LHCN-M2 (cell line): ENCODE data around the gene TMEM54. TPM values are rescaled to one million over a fixed set of nuclear protein-coding genes. Genes with fewer than 3 reads are reported as not detected.

Source experiments
- DNase-seq: peaks from one replicate; pipeline ENCODE4 v3.0.0-alpha.2; 2012; ENCODE audit warnings: low read depth
- total RNA-seq: library from RNA; depleted of rRNA; stranded (reverse); fragments of >200 nt; gene quantifications from 2 replicates; pipeline ENCODE4 v1.2.3, GENCODE V29; 2014

Gene TMEM54
- total RNA-seq, 1 experiment from 2014 or later, result 60.5 TPM

DNA sequence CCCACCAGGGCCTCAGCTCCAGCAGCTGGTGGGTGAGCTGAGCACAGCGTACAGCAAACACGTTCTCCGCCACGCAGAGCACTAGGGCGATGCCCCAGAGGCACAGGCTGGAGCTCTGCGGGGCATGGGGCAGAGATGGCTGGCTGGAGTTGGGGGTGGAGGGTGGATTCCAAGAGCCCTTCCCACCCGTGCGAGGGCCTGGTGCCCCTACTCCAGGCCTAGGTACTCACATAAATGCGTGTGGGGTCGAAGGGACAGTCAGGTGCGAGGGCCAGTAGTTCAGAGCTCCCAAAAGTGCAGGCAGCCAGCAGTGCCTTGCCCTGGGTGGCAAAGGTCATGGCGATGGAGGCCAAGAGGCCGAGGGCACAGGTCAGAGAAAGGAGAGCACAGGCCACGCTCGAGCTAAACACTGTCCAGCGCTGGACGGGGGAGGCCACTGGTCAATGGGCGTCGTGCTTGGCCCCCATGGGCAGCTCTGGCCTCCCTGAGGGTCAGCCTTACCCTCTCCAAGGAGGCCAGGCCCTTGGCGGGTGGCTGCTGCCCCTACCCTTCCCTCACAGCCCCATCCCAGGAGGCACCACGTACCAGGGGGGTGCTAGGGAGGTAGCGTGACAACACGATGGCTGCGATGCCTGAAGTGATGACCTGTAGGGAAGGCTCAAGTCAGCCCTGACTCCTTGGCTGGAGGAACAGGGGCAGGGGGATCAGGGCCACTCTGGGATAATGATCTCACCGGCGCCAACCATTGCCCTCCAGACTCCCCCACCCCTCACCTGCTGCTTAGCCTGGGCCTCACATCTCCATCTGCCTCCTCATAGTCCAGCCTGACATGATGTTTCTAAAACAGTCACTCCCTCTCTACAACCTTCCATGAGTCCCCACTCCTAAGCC is 5.6 kb downstream of the TMEM54 start:
- DNase-seq, result no peak

DNA sequence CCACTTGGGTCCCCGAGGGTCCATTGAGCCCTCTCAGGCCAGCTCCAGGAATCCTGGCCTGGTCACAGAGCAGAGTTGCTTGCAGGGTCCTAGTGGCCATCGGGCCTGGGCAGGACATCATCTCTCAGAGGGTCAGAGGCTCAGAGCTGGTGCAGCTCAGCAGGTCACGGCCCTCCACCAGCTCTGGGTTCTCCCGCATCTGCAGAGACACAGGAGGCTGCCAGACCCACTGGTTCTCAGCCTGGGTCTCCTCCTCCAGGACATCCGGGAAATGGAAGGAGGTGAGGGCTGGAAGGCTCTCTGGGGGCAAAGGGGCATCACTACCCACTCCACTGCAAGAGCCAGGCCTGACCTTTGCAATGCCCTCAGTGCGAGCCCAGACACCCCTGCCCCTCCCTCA is 6.5 kb downstream of the TMEM54 start:
- DNase-seq, result no peak

DNA sequence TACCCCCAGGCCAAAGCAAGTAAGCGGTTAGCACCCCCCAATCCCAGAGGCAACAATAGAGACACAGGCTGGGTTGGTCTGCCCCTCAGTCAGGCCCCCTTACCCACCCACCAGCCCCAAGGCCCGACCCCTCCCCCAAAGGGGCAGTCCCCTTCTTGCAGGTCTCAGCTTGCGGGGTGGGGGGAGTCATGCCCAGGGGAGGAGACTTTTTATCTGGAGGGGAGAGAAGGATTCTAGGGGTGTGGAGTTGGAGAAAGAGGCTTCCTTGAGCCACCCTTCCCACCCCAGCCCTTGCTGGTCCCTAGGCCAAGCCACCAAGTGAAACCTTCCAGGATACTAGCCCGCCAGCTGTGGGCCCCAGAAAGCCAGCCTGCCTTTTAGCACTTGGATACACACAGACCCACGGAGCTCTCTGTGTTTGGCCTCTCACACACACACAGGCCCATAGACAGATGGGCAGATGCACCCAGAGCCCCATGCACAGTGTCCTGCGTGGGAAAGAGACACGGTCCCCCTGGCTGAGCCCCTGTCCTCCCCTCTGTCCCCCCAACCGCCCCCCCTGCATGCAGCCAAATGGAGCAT is 7.1 kb downstream of the TMEM54 start:
- no peak for DNase-seq

DNA sequence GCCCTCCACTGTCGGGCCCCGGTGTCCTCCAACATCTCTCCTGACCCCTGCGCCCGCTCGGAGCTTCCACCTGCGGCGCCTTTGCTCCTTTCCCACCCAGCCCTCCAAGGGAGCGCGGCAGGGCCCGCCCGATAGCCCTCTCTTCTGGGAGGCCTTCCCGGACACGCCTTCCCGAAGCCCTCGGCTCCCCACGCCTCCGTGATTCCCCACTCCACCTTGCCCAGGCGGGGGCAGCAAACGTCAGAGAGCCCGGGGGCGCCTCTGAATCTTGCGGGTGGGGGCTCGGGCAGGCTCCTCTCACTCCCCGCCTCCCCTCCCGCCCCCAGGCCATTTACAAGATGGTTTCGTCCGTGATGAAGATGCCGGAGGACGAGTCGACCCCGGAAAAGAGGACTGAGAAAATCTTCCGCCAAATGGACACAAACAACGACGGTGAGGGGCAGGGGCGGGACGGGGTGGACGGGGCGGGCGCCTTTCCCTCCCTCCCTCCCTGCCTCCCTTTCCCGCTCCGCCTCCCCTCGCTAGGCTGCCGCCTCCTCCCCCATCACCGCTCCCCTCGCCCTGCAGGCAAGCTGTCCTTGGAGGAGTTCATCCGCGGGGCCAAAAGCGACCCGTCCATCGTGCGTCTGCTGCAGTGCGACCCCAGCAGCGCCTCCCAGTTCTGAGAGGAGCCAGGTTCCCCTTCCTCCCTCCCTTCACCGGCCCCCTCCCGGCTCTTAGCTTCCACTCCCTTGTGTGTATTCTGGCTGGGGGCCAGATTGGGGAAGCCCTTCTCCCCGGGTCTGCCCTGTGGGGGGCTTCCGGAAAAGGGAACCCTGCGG is 7.8 kb downstream of the TMEM54 start:
- DNase-seq, result no peak

DNA sequence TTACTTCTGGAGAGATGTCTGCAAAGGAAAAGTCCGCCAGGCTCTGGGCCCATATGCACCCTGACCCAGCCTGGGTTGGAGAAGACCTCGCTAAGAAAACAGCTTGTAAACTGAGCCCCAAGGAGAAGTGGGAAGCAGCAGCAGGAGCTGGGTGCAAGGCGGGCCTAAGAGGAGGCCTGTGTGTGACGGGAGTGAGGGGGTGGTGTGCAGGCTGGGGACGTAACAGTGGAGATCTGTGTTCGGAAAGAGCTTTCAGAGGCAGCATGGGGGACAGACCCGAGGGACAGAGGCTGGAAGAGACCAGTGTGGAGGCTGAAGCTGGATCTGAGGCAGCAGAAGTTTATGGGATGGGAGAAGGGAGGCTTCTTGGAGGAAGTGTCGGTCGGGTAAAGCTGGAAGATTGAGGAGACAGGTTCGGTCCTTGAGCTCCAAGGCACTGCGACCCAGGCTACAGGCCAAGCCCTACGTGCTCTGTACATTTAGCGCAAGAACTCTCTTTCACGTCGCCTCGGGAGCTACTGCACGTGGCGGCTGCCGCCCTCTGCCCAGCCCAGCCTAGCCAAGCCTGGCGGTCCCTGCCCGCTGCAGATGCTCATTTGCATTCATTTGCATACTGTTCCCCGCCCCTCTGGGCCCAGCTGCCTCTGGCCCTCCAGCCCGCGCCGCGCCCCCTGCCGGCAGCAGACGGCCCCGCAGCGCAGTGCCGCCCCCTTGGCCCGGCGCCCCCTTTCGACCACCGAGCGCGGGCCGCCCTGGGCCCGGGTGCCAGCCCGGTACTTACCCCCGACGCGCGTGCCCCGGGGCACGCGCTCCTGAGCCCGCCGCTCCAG is 8.6 kb downstream of the TMEM54 start:
- no peak for DNase-seq

DNA sequence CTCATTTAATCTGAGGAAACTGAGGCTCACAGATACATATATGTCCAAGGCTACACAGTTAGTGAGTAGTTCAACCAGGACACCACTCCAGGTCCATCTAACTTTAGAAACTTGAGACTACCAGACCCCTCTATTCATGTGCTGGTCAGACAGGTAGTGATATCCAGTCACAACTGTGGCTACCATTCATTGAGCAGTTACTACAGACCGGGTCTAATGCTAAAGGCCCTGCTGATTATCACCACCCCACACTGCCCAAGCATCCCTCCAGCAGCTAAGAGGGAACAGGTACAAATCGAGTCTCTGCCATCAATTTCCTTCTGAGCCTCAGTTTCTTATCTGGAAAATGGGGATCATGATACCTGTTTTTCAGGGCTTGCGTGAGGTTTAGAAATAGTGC is 9.6 kb downstream of the TMEM54 start:
- no peak for DNase-seq

DNA sequence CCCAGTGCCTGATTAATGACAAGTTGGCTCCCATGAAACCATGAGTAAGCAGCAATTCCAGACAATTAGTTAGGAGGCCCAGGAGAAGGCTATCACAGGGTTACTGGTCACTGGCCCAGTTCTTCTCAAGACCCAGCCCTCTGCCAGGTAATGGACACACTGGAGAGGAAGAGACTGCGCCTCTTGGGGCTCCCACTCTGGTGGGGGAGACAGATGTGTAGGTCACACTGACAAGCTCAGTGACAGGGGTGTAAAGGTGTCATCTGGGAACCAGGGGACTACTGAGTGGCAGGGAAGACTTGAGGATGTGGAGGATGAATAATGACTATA is 10.0 kb downstream of the TMEM54 start:
- DNase-seq, result no peak

DNA sequence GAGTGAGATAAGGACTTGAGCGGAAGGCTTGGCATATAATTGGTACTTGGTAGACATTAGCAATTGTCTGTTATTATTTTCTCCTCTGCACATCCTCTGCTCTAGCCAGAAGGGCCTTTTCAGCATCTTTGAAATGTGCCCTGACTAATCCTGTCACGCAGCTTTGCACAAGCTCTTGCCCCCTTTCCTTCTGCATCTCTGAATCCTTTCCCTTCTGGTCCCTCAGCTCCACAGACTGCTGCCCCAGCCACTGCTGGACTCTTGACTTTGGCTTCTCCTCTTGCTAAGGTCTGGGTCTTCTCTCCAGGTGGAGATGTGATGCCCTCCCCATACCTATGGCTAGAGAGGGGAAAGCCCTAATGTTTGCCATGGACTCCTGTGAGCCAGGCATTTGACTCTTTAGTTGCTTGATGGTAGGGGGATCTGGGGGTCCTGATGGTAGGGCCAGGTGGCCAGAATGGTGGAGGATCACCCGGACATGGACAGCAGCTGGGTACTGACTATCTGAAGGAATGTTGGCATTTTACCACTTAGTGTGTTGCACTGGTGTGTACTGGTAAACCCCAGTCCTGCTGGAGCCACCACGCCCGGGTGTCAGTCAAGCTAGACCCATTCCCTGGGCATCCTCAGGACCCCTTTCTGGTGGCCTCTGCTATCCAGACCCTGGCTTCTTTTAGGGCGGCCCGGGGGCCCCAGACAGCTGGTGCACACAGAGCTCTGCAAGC is 10.5 kb downstream of the TMEM54 start:
- no peak for DNase-seq

DNA sequence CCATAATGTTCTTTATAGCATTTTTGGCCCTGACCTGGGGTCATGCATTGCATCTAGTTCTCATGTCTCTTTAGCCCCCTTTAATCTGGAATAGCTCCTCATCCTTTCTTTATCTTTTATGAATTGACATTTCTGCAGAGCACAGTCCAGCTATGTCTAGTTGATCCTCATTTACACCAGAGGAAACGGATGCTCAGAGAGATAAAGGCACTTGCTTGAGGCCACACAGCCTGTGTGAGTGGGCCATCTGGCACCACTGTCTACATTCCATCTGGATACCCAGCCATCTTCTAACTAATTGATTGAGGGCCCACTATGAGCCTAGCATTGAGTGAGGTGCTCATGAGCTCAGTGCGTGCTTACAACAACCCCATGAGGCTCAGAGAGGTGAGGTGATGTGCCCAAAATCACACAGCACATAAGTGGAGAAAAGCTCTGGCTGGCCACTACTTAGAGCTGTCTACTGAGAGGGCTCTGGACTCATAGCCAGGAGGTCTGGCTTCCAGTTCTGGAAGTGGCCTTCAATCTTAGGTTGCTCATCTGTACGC is 11.4 kb downstream of the TMEM54 start:
- DNase-seq, result no peak

DNA sequence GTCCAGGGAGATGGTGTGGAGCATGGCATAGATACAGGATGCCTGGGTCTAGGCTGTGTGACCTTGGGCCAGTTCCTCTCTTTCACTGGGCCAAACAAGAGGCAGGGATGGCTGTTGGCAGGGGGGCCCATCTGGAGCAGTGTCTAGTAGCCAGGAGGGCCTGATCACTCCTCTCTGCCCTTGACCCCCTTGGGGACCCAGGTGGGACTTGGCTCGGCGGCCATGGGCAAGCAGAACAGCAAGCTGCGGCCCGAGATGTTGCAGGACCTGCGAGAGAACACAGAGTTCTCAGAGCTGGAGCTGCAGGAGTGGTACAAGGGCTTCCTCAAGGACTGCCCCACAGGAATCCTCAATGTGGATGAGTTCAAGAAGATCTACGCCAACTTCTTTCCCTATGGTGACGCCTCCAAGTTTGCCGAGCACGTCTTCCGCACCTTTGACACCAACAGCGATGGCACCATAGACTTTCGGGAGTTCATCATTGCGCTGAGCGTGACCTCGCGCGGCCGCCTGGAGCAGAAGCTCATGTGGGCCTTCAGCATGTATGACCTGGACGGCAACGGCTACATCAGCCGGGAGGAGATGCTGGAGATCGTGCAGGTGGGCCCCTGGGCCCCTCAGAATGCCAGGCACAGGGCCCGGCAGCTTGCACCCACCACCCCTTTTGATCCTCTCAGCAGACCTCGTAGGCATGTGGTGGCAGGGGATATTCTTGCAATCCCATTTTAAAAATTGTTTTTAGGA is 12.3 kb downstream of the TMEM54 start:
- no peak for DNase-seq

DNA sequence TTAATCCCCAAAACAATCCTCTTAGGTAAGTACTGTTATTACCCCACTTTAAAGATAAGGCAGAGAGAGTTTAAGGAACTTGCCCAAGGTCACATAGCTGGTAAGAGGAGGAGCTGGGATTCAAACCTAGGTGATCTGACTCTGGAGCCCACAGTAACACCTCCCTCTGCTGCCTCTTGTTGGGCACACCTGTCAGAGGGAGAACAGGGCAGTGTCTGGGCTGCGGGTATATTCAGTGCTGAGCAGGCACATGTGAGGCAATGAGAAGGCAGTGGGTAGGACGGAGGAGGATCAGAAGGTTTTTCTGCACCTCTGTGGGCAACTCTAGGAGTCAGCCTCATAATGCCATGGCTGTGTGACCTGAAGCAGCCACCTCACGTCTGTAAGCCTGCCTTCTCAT is 13.1 kb downstream of the TMEM54 start:
- no peak for DNase-seq

DNA sequence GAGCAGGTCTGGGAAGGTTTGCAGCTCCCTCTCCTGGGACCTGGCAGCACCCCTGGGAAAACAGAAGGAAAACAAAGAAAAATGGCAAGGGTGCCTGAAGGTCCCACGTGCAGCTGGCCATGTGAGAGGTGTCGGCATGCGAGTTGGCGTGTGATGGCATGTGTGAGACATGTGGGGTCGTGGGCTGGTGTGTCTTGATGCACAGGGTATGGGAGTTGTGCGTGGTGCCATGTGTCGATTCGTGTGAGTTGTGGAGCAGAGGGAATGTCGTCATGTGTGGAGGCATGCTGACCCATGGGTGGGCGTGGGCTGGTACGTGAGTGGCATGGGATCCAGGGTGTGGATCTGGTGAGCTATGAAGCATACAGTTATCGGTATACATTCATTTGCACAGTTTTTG is 13.6 kb downstream of the TMEM54 start:
- DNase-seq, result no peak

DNA sequence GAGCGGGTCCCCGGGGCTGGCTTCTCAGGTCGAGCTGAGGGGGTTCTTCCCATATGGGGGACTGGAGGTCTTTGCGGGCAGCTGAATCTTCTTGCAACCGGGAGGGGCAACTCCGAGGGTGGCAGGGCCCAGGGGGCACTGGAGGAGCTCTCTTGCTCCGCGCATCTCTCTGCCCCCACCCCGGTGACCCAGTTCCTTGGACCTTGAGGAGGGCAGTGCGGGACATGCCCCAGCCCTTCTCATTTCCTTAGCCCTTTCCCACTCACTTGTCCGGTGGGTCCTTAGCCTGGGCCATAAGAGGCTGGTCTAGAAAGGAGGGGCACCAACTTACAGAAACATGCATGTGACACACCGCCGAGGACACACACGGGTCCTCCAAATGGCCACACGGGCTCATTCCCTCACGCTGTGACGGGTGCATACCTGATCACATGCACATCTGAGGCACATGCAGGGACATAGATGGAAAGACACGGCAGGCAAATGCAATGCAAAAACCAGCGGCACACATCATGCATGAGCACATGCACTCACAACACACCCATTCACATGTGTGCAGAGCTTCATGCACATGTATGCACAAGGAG is 14.3 kb downstream of the TMEM54 start:
- DNase-seq, result no peak

DNA sequence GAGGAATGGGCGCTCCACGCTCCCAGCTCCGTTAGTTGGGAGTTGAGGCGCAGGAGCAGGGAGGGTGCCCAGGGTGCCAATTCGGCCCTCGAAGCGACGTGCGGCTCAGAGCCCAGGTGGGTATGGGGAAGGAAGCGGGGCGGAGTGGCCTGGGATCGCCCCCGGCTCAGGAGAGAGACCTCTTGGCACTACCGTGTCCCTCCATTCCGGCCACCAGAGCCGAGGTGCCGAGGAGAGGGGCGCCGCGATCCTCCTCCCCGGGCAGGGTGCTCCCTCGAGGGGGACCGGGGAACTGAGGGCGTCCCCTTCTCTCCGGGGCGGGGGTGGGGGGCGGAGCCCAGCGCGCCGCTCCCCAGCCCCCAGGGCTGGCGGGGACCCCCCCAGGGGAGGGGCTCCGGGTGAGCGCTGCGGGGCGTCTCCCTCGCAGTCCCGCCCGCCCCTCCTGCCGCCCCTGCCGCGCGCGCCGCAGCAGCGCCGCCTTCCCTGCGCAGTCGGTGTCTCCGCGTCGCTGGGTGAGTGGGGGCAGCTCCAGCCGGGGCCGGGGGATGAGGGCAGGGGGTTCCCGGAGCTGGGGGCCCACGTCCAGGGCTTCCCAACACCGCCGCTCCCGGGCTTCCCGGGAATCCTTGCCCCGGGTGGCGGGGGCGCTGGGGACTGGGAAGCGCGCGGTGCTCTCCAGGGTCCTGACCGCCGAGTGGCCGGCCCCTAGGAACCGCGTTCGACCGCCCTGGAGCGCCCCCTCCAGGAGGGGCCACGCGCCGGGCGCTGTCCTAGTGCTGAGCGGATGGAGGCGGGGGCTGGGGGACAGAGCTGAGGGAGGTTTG is 15.0 kb downstream of the TMEM54 start, which contains the start of gene HPCA:
TSS of gene HPCA (plus strand) at position 488 of the 824 bp plus-strand sequence. CDS start 2,408 bp downstream, outside the sequence.
- peak; percentile 44 for DNase-seq

DNA sequence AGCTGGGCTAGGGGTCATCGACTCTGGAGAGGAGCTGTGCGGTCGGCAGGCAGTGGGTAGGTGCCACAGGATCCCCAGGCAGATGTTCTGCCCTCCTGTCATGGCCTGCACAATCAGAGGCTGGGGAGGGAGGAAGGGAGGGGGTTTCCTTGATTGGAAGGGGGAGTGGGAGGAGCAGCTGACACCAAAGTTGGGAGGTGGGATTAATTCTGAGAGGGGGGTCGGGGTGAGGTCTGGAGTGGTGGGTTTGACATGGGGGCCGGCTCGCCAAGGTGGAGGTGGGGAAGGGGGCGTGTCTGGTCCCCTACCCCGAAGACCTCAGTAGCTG is 15.5 kb downstream of the TMEM54 start:
- no peak for DNase-seq

DNA sequence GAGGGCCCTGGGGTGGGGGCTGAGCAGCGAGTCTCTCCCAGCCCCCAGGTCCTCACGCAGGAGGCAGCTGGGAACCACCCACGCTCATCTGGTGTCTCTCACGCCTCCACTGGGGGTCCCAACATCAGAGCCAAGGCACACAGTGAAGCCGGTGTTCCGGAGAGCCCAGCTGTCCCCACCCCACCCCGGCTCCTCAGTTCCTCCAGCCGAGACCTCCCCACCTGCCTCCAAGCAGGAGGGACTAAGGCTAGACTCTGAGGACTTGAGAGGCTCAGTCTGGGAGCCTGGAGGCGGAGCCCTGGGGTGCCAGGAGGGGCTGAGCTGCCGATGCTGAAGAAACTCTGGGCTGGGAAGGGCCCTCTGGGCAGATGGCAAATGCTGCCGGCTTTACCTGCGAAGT is 16.5 kb downstream of the TMEM54 start:
- DNase-seq, result no peak

DNA sequence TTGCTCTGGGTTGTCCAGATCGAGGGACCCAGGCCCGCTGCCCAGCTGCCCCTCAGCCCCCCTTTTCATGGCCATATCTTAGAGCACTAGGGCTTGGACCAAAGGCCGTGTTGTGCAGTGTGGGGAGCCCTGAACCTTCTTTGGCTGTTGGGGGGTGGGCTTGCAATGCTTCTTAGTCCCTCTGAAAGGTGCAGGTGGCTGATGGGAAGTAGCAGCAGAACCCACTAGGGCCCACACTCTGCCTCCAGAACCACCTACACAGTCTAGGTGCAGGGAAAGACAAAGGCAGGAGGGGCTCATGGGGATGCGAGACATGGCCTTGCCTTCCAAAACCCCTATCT is 17.2 kb downstream of the TMEM54 start:
- no peak for DNase-seq

DNA sequence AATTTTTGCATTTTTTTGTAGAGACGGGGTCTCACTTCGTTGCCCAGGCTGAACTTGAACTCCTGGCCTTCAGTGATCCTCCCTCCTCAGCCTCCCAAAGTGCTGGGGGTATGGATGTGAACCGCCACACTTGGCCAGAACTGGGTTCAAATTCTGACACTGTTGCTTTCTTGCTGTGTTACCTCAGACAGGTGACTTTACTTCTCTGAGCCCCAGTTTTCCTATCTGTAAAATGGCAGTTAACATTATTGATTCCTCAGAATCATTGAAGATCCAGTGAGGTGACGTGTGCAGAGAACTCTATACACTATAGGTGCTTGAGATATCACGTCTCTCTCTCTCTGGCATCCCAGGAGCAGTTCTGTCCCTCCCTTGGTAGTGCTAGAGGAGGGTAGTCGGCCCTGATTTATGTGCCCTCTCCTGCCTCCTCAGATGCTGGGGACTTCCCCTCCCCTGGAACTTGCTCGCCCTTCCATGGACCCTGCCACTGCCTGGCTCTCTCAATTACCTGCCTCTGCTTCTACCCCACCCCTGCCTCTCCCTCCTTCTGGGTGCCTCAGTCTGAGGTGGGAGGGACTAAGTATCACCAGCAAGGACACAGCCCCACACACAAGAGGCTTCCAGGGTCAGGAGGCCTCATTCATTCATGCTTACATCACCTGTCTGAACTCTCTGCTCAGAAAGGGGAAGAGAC is 17.7 kb downstream of the TMEM54 start:
- DNase-seq, result no peak
